Activated naive CD8-positive, alpha-beta T cell treated with anti-CD3 and anti-CD28 coated beads, Interleukin-2, amount 50 U/mL, for 16 hours (primary cell): ENCODE results near the gene DENND5A.
"Not testable (repeated sequence)": the region's sequence is repeated elsewhere in the genome, so short reads cannot be mapped to it uniquely, and the experiment has no call there.

Source experiments
- DNase-seq: peaks from one replicate; pipeline ENCODE4 v3.0.0-alpha.2; 2020; ENCODE audit warnings: low read depth, low spot score

The DENND5A gene

GRCh38 chr11:9097186-9097943 is 167.8 kb downstream of the DENND5A start:
- DNase-seq: not testable (repeated sequence)

- no peak for DNase-seq
Observed at GRCh38 chr11:9096427-9096826, 168.7 kb downstream of the DENND5A start.

- DNase-seq: no peak
Observed at GRCh38 chr11:9095421-9095820, 169.7 kb downstream of the DENND5A start.

GRCh38 chr11:9094420-9094819 is 170.7 kb downstream of the DENND5A start:
- no peak for DNase-seq

- DNase-seq: no peak
Observed at GRCh38 chr11:9092853-9093778, 172.0 kb downstream of the DENND5A start.

GRCh38 chr11:9092072-9092471 is 173.1 kb downstream of the DENND5A start:
- DNase-seq: no peak

GRCh38 chr11:9091044-9091922 is 173.9 kb downstream of the DENND5A start, which contains the start of gene SCUBE2:
Gene SCUBE2, minus strand, starts transcription at chr11:9091599. Its CDS starts 71 bp downstream, at chr11:9091528.
- no peak for DNase-seq

GRCh38 chr11:9090488-9091043 is 174.6 kb downstream of the DENND5A start:
- no peak for DNase-seq

GRCh38 chr11:9089636-9090035 is 175.5 kb downstream of the DENND5A start:
- no peak for DNase-seq

- DNase-seq: no peak
Observed at GRCh38 chr11:9089061-9089460, 176.1 kb downstream of the DENND5A start.
